ENCODE results near the gene RHBDL1.

DNA sequence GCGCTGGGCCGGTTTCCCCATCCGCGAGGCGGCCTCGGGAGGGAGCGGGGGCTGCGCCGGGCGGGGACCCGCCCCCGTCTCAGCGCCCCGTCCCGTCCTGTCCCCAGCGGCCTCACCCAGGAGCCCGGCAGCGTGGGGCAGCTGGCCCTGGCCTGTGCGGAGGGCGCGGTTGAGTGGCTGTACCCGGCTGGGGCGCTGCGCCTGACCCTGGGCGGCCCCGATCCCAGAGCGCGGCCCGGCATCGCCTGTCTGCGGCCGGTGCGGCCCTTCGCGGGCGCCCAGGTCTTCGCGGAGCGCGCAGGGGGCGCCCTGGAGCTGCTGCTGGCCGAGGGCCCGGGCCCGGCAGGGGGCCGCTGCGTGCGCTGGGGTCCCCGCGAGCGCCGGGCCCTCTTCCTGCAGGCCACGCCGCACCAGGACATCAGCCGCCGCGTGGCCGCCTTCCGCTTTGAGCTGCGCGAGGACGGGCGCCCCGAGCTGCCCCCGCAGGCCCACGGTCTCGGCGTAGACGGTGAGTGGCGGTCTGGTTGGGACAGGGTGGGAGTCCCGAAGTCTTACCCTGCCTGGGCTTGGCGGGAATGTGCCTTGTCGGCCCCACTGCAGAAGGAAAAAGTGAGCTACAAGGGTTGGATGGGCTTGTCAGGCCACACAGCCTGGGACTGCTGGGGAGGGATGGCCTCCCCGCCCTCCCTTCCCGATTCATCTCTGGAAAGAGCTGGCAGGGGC is 40.2 kb downstream of the RHBDL1 start:
- no peak for TF ChIP-seq POLR2AphosphoS5 (IDR thresholded peaks at IDR 0.05; ENCODE audit: low read depth, low read length)
- TF ChIP-seq, protein P1, sequence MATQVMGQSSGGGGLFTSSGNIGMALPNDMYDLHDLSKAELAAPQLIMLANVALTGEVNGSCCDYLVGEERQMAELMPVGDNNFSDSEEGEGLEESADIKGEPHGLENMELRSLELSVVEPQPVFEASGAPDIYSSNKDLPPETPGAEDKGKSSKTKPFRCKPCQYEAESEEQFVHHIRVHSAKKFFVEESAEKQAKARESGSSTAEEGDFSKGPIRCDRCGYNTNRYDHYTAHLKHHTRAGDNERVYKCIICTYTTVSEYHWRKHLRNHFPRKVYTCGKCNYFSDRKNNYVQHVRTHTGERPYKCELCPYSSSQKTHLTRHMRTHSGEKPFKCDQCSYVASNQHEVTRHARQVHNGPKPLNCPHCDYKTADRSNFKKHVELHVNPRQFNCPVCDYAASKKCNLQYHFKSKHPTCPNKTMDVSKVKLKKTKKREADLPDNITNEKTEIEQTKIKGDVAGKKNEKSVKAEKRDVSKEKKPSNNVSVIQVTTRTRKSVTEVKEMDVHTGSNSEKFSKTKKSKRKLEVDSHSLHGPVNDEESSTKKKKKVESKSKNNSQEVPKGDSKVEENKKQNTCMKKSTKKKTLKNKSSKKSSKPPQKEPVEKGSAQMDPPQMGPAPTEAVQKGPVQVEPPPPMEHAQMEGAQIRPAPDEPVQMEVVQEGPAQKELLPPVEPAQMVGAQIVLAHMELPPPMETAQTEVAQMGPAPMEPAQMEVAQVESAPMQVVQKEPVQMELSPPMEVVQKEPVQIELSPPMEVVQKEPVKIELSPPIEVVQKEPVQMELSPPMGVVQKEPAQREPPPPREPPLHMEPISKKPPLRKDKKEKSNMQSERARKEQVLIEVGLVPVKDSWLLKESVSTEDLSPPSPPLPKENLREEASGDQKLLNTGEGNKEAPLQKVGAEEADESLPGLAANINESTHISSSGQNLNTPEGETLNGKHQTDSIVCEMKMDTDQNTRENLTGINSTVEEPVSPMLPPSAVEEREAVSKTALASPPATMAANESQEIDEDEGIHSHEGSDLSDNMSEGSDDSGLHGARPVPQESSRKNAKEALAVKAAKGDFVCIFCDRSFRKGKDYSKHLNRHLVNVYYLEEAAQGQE (IDR thresholded peaks at IDR 0.05; ENCODE audit: insufficient read depth in 1 of 2, low read depth in 2 of 2, low read length in 2 of 2): no peak
- TF ChIP-seq TAF1 (IDR thresholded peaks at IDR 0.05; ENCODE audit: borderline replicate concordance, insufficient read depth, low read length): no peak

Data from PFSK-1 (cell line).